H7 (cell line): ENCODE results near the gene TTC33. TPM values are rescaled to one million over a fixed set of nuclear protein-coding genes. Genes with fewer than 3 reads are reported as not detected.
"Not testable (repeated sequence)": the region's sequence is repeated elsewhere in the genome, so short reads cannot be mapped to it uniquely, and the experiment has no call there.

ENCODE experiments used
- DNase-seq: peaks from one replicate; pipeline ENCODE4 v3.0.0; 2012
- H3K27me3 ChIP-seq: 2 replicates; pipeline ENCODE4 v1.6.0; 2011; ENCODE audit warnings: mild to moderate bottlenecking, low read length; ENCODE audit not compliant: control insufficient read depth, insufficient read depth
- H3K36me3 ChIP-seq: replicated peaks from 2 replicates; pipeline ENCODE4 v1.5.1; 2011; ENCODE audit warnings: low read length; ENCODE audit not compliant: control insufficient read depth, insufficient read depth
- H3K4me3 ChIP-seq: 2 replicates; pipeline ENCODE4 v1.5.1; 2011; ENCODE audit warnings: low read depth, mild to moderate bottlenecking, control low read depth, low read length, moderate library complexity; ENCODE audit not compliant: insufficient read depth
- total RNA-seq: library from RNA; depleted of rRNA; stranded (reverse); fragments of >200 nt; shearing (Covaris generic); gene quantifications from 2 replicates; pipeline ENCODE4 v1.2.3, GENCODE V29; 2014

TTC33 gene
- total RNA-seq, 1 experiment from 2014 or later, result 7.8 TPM

- H3K27me3 ChIP-seq, result no peaks in the 10 kb centered on the region
- no peaks in the 10 kb centered on the region for H3K36me3 ChIP-seq
- DNase-seq, result no peak
- H3K4me3 ChIP-seq, result no peak overlapping the region
Measured at GRCh38 chr5:40618926-40619325, 136.8 kb downstream of the TTC33 start.

DNA sequence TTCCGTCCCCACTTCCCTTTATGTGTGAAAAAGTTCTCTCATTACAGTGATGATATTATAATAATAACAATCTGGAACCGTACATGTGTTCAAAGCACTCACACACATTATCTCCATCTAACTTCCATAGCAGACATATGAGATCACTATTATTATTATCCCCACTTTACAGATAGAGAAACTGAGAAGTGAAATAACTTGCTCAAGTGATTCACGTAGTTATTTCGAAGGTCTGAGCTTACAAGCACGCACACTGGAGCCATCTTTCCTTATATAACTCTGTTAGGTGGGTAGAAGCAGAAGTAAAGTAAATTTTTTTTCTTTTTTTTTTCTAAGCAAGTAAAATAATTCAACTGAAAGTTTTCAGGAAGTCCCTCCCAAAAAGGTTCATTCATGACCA is 139.0 kb downstream of the TTC33 start:
- no peaks in the 10 kb centered on the region for H3K27me3 ChIP-seq
- no peak overlapping the region for H3K4me3 ChIP-seq
- no peaks in the 10 kb centered on the region for H3K36me3 ChIP-seq
- DNase-seq, result no peak

DNA sequence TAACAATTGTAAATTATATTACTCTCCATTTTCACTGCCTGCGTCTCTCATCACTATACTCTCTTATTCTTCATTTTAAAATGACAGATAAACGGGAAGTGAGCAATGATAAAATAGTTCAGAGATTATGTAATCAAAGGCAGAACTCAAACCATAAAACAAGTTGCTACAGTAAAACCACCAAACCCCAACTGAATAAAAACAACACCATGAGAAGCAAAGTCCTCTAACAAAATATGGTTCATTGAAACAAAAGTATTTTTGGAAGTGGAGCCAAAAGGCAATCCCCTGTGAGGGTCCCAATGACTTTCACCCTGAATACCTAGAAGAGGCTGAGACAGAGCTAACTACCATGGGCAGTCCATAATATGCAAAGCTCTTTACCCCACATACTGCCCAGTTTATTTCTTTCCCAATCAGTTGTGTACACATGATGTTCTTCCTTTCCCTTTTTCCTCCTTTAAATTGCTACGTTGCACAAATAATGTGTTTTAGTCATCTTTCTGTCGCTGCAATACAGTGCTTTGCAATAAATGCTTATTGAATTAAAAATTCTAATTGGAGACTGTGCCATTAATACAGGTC is 140.1 kb downstream of the TTC33 start:
- no peaks in the 10 kb centered on the region for H3K27me3 ChIP-seq
- no peak for DNase-seq
- H3K36me3 ChIP-seq, result no peaks in the 10 kb centered on the region
- no peak overlapping the region for H3K4me3 ChIP-seq

DNA sequence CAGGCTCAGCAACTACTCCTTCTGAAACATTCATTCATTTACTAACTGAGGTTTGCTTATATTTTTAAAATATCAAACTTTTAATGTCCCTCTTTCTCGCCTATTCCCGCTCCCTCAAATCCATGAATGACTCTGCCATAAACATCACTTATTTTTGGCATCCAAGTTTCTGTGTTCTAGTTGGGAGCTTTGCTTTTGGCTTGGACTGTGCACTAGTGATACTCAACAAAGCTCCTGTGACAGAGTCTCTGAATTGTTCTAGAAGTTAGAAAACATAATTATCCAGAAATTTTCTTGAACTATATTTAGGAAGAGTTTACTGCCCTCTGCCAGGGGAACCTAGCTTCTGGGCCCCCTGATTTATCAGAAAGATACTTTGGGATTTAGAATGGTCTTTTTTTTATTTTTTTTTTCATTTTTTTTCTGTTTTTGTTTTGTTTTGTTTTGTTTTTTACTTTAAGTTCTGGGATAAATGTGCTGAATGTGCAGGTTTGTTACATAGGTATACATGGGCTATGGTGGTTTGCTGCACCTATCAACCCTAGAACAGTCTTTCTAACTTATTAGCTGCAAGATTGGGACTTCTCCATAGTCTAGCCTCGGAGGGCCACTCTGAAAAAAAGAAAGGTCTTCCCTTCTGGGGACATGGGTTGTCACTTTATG is 140.7 kb downstream of the TTC33 start:
- Histone ChIP-seq H3K36me3 (no peaks in the 10 kb centered on the region), H3K27me3 (no peaks in the 10 kb centered on the region), H3K4me3 (no peak overlapping the region)
- no peak for DNase-seq

DNA sequence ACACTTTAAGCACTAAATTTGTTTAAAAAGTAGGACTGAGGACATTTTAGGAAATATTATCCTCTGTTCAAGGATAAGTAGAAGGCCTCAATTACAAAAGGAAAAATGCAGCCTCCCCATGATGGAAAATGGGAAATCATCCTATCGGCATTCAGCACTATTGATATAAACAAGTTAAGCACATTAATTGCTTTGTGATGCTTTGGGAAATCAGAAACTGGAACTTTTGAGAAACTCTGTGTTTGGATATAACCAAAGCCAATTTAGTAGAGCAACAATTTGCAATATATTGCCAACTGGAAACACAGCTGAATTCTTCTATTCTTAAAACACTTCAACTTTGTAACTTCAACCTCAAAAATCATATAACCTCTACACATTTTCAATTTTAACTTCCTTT is 141.3 kb downstream of the TTC33 start:
- Histone ChIP-seq H3K36me3 (no peaks in the 10 kb centered on the region), H3K27me3 (no peaks in the 10 kb centered on the region), H3K4me3 (no peak overlapping the region)
- DNase-seq, result no peak

- no peak for DNase-seq
- no peaks in the 10 kb centered on the region for H3K36me3 ChIP-seq
- no peaks in the 10 kb centered on the region for H3K27me3 ChIP-seq
- H3K4me3 ChIP-seq, result no peak overlapping the region
Measured at GRCh38 chr5:40607202-40607601, 148.6 kb downstream of the TTC33 start.

DNA sequence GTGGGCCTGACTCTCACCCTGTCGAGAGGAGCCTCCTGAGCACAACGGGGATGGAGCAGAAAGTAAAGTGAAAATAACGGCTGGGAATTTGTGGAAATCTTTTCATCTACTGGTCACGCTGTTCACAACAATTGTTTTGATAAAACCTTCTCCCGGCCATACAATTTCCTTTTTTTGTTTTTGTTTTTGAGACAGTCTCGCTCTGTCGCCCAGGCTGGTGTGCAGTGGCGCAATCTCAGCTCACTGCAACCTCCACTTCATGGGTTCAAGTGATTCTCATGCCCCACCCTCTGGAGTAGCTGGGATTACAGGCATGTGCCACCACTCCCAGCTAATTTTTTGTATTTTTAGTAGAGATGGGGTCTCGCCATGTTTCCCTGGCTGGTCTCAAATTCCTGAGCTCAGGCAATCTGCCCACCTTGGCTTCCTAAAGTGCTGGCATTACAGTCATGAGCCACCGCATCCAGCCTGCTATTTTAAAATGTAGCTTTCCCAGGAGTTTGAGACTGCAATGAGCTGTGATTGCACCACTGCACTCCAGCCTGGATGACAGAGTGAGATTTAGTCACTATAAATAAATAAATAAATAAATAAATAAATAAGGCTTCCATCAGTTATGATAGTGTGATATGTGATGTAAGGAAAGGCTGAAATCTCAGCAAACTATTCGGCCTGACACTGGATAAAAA is 149.5 kb downstream of the TTC33 start:
- no peak for DNase-seq

GRCh38 chr5:40605295-40605958 is 150.3 kb downstream of the TTC33 start:
- DNase-seq, result no peak
- Histone ChIP-seq H3K36me3 (no peaks in the 10 kb centered on the region), H3K27me3 (no peaks in the 10 kb centered on the region), H3K4me3 (no peak overlapping the region)

More for the DNA sequence above, 149.5 kb downstream of the TTC33 start:
- Histone ChIP-seq H3K36me3 (no peaks in the 10 kb centered on the region), H3K4me3 (no peak overlapping the region), H3K27me3 (no peaks in the 10 kb centered on the region)

DNA sequence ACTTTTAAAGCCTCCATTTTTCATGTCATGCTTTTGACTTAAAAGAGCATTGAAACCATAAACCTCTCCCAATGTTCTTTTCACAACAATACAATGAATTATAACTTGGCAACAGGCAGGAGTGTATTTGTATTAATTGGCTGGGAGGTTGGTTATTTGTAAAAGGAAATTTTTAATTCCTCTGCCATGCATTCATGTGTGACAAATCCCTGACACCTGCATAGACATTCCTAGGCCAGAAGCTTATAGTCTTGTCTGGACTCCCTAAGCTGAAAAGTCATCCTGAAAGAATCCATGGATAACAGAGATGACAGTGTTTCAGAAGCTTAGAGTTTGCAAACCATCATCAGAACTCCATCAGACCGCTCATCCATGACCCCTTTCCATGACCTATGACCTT is 152.4 kb downstream of the TTC33 start:
- no peaks in the 10 kb centered on the region for H3K27me3 ChIP-seq
- no peak overlapping the region for H3K4me3 ChIP-seq
- no peaks in the 10 kb centered on the region for H3K36me3 ChIP-seq
- DNase-seq, result no peak

DNA sequence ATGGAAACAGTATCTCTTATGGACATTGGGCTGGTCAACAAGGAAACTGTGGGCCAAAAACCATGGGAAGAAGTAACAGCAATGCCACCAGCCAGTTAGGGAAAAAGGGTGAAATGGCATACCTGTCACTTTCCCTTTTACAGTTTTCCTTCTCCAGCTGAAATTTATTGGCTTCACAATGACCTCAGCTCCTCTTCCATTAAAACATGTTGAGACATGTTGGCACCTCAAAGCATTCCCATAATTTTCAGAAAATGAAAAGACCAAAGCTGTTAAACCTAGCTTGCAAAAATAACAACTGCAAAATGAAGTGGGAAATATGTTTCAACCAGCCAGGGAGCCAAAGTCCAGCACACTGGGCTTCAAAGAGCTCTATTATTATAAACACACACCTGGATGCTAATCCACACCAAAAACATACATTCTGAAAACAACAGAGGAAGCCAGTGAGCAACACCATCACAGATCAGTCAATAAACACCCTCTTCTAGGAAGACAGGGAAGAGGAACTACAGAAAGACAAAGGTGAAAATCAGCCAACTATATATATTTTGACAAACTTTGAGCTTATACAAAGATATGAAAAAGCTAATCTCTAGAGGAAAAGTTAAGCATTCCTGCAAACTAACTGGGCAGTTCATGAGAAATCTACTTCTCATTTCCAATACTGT is 154.4 kb downstream of the TTC33 start:
- no peak for DNase-seq
- Histone ChIP-seq H3K36me3 (no peaks in the 10 kb centered on the region), H3K27me3 (no peaks in the 10 kb centered on the region), H3K4me3 (no peak overlapping the region)

GRCh38 chr5:40600383-40600782 is 155.4 kb downstream of the TTC33 start:
- Histone ChIP-seq H3K4me3 (no peak overlapping the region), H3K27me3 (no peaks in the 10 kb centered on the region), H3K36me3 (no peaks in the 10 kb centered on the region)
- DNase-seq, result no peak

DNA sequence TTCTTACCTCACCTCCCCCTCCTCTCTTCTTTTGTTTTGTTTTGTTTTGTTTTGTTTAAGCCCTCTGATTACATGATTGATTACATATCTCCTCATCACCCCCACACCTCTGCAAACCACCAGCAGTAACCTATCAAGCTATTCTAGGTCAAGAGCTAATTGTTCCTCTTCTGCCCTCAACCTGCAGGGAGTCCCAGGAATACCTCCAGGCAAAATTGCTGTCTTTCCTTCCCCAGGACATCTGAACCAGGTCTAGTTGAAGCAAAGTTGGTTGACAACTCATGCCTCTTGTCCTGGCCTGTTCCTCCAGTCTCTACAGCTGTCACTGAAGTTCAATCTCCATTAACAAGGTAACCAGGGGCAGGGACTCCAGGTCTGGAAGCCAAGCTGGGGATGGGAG is 156.1 kb downstream of the TTC33 start:
- H3K36me3 ChIP-seq, result no peaks in the 10 kb centered on the region
- no peak for DNase-seq
- no peaks in the 10 kb centered on the region for H3K27me3 ChIP-seq
- H3K4me3 ChIP-seq, result no peak overlapping the region

- no peak overlapping the region for H3K4me3 ChIP-seq
- DNase-seq, result no peak
- no peaks in the 10 kb centered on the region for H3K36me3 ChIP-seq
- no peaks in the 10 kb centered on the region for H3K27me3 ChIP-seq
Measured at GRCh38 chr5:40594811-40595210, 160.9 kb downstream of the TTC33 start.

- not testable (repeated sequence) for DNase-seq, H3K27me3 ChIP-seq, H3K36me3 ChIP-seq, H3K4me3 ChIP-seq
Measured at GRCh38 chr5:40591727-40592396, 163.9 kb downstream of the TTC33 start.
